Natural killer cell (primary cell): ENCODE results near the gene ADRM1. TPM values are rescaled to one million over a fixed set of nuclear protein-coding genes. Genes with fewer than 3 reads are reported as not detected.

Experiments used
- ATAC-seq, 3 donors: fragments of 150-1000 bp in 2 of 3; fragments of 200-7000 bp in 1 of 3; cut with Tn5 transposase; 1 replicate in 1 of 3; 2 replicates in 2 of 3; pipeline ENCODE4 v1.10.0; 2021; ENCODE audit warnings: mild to moderate bottlenecking in 2 of 3, moderate library complexity in 2 of 3
- DNase-seq, 2 donors: peaks; one replicate each; pipeline versions ENCODE4 v3.0.0 to v3.0.0-alpha.2; 2013 to 2021; ENCODE audit warnings: mixed read lengths in 1 of 2
- H3K27ac ChIP-seq: one replicate; pipeline ENCODE4 v1.5.1; 2013; ENCODE audit warnings: mild to moderate bottlenecking, low read length
- H3K27me3 ChIP-seq: one replicate; pipeline ENCODE4 v1.6.1; 2013; ENCODE audit warnings: low read length; ENCODE audit not compliant: control insufficient read depth, insufficient read depth
- H3K36me3 ChIP-seq: one replicate; pipeline ENCODE4 v1.6.1; 2013; ENCODE audit warnings: low read length; ENCODE audit not compliant: control insufficient read depth, insufficient read depth
- H3K4me1 ChIP-seq: one replicate; pipeline ENCODE4 v1.6.1; 2013; ENCODE audit warnings: low read length; ENCODE audit not compliant: control insufficient read depth, insufficient read depth
- H3K4me3 ChIP-seq: one replicate; pipeline ENCODE4 v1.5.1; 2013; ENCODE audit warnings: low read length
- H3K9me3 ChIP-seq: one replicate; pipeline ENCODE4 v1.6.1; 2013; ENCODE audit warnings: low read length; ENCODE audit not compliant: control insufficient read depth, insufficient read depth
- H3K27ac Mint-ChIP-seq, 2 donors: one replicate each; pipeline ENCODE4 v1.8.0; 2022; ENCODE audit warnings: mild to moderate bottlenecking in 2 of 2, mixed read lengths in 2 of 2, moderate library complexity in 1 of 2
- H3K27me3 Mint-ChIP-seq, 2 donors: one replicate each; pipeline ENCODE4 v1.8.0; 2022; ENCODE audit warnings: low read depth in 2 of 2, mixed read lengths in 2 of 2
- H3K36me3 Mint-ChIP-seq: one replicate; pipeline ENCODE4 v1.8.0; 2022; ENCODE audit warnings: mixed read lengths
- H3K4me1 Mint-ChIP-seq, 2 donors: one replicate each; pipeline ENCODE4 v1.8.0; 2022; ENCODE audit warnings: mixed read lengths in 2 of 2
- H3K4me3 Mint-ChIP-seq: one replicate; pipeline ENCODE4 v1.8.0; 2022; ENCODE audit warnings: mild to moderate bottlenecking, moderate library complexity, mixed read lengths
- H3K9me3 Mint-ChIP-seq, 2 donors: one replicate each; pipeline ENCODE4 v1.8.0; 2022; ENCODE audit warnings: mixed read lengths in 2 of 2
- CTCF ChIP-seq: fragments of 200-600 bp; IDR thresholded peaks from one replicate; pipeline ENCODE4 v1.8.0; 2022; ENCODE audit warnings: antibody characterized with exemption
- WGBS: methylation state at CpG from one replicate; pipeline ENCODE4 v1.1.7; 2013; ENCODE audit warnings: missing lambda C conversion rate; ENCODE audit not compliant: insufficient coverage; 5-methylcytosine and 5-hydroxymethylcytosine counted together
- intact Hi-C: fragments of 100-400 bp; cut with micrococcal nuclease; formaldehyde crosslinking; loops from one replicate; pipeline ENCODE4 v1.14.2; 2022
- total RNA-seq, 4 donors: library from RNA; stranded (reverse); fragments of 120-200 nt in 1 of 4; gene quantifications; one replicate each; pipeline versions ENCODE4 v1.2.3 to v1.2.4, GENCODE V29; 2013 to 2022

ADRM1 gene
- total RNA-seq, 3 donors from 2014 or later (not counting 1 experiment from before 2014, with no cell fraction given): 81.4 to 88.4 (median 84.6) TPM

GRCh38 chr20:62345681-62346370 lies 43.0 kb downstream of the ADRM1 start:
- Histone ChIP-seq H3K27ac (no peak overlapping the region), H3K27me3 (no peaks in the 10 kb centered on the region), H3K4me1 (no peaks in the 10 kb centered on the region), H3K4me3 (no peak overlapping the region), H3K9me3 (no peaks in the 10 kb centered on the region), H3K36me3 (no peaks in the 10 kb centered on the region)
- no peak for ATAC-seq
- Mint-ChIP-seq H3K36me3 (no peaks in the 10 kb centered on the region), H3K4me3 (no peak overlapping the region), H3K27me3 (no peaks in the 10 kb centered on the region), H3K27ac (no peak overlapping the region), H3K9me3 (peaks cover 3 to 4% of the 10 kb centered on the region in 2 donors), H3K4me1 (no peaks in the 10 kb centered on the region)
- 88% methylated on average over 25 of the region's 25 CpGs for WGBS
- DNase-seq: no peak
- intact Hi-C loops: no loop called here
- no peak for TF ChIP-seq CTCF

- no peaks in the 10 kb centered on the region for H3K36me3 Mint-ChIP-seq
- intact Hi-C loops: no loop called here
- ATAC-seq (no peak), DNase-seq (no peak)
- H3K4me3 ChIP-seq: no peak overlapping the region
- H3K27me3 Mint-ChIP-seq: no peaks in the 10 kb centered on the region
- no peak for TF ChIP-seq CTCF
- WGBS: 92% methylated on average over 34 of the region's 34 CpGs
- H3K27ac Mint-ChIP-seq: no peak overlapping the region
- H3K9me3 Mint-ChIP-seq: peaks cover 3 to 4% of the 10 kb centered on the region in 2 donors
- no peaks in the 10 kb centered on the region for H3K9me3 ChIP-seq
- no peak overlapping the region for H3K27ac ChIP-seq
- no peaks in the 10 kb centered on the region for H3K27me3 ChIP-seq
- H3K4me3 Mint-ChIP-seq: no peak overlapping the region
- no peaks in the 10 kb centered on the region for H3K4me1 ChIP-seq
- no peaks in the 10 kb centered on the region for H3K4me1 Mint-ChIP-seq
- H3K36me3 ChIP-seq: no peaks in the 10 kb centered on the region
Measured at GRCh38 chr20:62346398-62347150, 43.8 kb downstream of the ADRM1 start.

DNA sequence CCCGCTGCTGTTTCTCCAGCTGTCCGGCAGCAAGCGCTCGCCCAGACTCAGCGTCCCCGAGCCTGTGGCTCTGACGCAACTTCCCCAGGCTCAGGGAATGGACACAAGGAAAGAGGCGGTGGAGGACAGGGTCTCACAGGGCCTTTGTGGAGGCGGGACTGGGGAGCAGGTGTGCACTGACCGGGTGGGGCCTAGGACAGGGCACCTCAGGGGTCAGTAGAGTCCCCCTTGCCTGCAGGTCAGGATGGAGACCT lies 44.3 kb downstream of the ADRM1 start:
- H3K4me3 Mint-ChIP-seq: no peak overlapping the region
- WGBS: 93% methylated on average over 10 of the region's 10 CpGs
- H3K9me3 Mint-ChIP-seq: peaks cover 3 to 4% of the 10 kb centered on the region in 2 donors
- no peaks in the 10 kb centered on the region for H3K27me3 Mint-ChIP-seq
- no peak overlapping the region for H3K27ac Mint-ChIP-seq
- Histone ChIP-seq H3K27ac (no peak overlapping the region), H3K27me3 (no peaks in the 10 kb centered on the region), H3K36me3 (no peaks in the 10 kb centered on the region), H3K4me1 (no peaks in the 10 kb centered on the region), H3K9me3 (no peaks in the 10 kb centered on the region), H3K4me3 (no peak overlapping the region)
- no peaks in the 10 kb centered on the region for H3K36me3 Mint-ChIP-seq
- no peak for DNase-seq
- no peak for TF ChIP-seq CTCF
- intact Hi-C loops: no loop called here
- ATAC-seq: no peak
- H3K4me1 Mint-ChIP-seq: no peaks in the 10 kb centered on the region

DNA sequence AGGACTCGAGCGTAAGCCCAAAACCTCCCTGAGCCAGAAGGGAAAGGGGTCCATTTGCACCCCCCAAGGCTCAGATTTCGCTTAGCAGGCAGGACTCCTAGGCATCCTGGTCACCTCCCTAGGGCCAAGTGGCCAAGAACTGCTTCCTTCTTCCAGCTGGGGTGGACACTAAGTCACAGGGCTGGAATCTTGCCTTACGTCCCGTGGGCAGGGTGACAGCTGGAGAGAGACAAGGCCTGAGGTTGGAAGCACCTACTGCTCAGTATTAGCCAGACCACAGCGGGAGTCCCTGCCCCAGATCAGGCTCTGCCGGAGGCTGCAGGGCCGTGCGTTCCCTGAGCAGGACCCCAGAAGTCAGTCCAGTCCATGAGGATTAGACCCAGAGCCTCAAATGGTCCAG lies 44.6 kb downstream of the ADRM1 start:
- Histone ChIP-seq H3K9me3 (no peaks in the 10 kb centered on the region), H3K4me3 (no peak overlapping the region), H3K27me3 (no peaks in the 10 kb centered on the region), H3K4me1 (no peaks in the 10 kb centered on the region), H3K27ac (no peak overlapping the region), H3K36me3 (no peaks in the 10 kb centered on the region)
- intact Hi-C loops: no loop called here
- Mint-ChIP-seq H3K9me3 (peaks cover 3 to 4% of the 10 kb centered on the region in 2 donors), H3K27me3 (no peaks in the 10 kb centered on the region), H3K4me3 (no peak overlapping the region), H3K36me3 (no peaks in the 10 kb centered on the region), H3K4me1 (no peaks in the 10 kb centered on the region), H3K27ac (no peak overlapping the region)
- no peak for TF ChIP-seq CTCF
- WGBS: 79% methylated on average over 9 of the region's 9 CpGs
- no peak for ATAC-seq
- DNase-seq: no peak
